Cerebellar nuclear complex (tissue), 1 donor: Measurements from ENCODE around the gene PCK1.

Experiments
- DNase-seq, 2 experiments: peaks; one replicate each; lab custom pipeline; 2025; lab: John Stamatoyannopoulos, UW

The PCK1 gene

DNA sequence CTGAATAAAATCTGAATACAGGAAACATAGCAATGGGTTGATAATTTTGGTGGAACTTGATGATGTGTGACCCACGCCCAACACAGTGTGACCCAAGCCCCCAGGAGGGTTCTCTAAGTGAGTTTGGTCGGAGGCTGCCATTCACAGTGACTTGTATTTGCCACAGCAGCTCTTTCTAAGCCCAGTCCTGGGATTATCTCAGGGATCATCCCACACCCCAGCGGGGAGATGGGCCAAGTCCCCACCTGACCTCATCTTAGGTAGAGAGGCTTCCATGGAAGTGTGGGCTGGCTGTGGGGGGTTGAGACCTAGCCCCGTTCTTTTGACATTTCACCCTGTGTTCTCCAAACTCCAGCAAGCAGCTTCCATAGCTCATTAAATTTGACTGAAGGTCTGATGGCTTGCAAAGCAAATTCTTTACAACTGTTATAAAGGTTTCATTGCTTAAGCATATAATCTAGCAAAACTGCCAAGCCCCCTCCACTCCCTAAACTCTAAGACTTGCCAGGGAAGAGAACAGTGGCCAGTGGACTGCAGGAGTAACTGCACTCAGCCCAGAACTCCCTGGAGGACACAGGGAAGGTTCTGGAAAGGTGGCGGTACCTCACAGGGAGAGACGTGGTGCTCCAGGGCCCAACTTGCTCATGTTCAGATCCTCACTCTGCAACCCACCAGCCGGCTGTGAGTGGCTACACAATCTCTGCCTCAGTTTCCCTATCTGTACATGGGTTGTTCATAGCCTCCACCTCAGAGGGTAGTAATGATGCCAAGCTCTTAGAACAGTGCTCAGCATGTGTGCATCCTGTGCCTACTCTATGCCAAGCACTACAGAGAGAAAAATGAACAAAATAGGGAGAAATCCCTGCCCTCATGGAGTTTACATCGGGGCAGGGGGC lies 1.0 kb upstream of the PCK1 start:
- no peak for DNase-seq

GRCh38 chr20:57561356-57562279 lies 708 bp downstream of the PCK1 start:
- DNase-seq, result no peak

DNA sequence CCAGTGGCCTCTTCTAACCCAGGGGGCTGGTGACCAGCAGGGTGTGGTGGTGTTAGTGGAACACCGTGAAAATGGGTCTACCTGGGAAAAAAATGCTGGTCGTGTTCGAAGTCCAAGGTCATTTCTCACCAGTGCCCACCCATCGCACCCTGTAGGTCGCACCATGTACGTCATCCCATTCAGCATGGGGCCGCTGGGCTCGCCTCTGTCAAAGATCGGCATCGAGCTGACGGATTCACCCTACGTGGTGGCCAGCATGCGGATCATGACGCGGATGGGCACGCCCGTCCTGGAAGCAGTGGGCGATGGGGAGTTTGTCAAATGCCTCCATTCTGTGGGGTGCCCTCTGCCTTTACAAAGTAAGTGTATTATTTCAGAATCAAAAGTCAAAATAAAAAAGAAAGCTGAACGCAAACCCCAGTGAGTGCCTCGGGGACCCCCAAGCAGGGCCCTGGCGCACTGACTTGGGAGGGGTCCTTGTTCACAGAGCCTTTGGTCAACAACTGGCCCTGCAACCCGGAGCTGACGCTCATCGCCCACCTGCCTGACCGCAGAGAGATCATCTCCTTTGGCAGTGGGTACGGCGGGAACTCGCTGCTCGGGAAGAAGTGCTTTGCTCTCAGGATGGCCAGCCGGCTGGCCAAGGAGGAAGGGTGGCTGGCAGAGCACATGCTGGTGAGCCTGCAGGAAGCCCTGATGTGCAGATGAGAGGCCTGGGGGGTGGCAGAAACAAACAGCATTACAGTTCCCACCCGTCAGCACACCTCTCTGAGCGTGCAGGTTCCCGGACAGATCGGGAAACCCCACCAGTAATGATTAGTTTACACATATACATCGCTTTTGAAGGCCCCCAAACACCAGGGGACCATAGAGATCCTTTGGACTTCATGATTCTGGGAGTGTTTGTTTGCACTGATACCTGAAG lies 1.9 kb downstream of the PCK1 start:
- no peak for DNase-seq

DNA sequence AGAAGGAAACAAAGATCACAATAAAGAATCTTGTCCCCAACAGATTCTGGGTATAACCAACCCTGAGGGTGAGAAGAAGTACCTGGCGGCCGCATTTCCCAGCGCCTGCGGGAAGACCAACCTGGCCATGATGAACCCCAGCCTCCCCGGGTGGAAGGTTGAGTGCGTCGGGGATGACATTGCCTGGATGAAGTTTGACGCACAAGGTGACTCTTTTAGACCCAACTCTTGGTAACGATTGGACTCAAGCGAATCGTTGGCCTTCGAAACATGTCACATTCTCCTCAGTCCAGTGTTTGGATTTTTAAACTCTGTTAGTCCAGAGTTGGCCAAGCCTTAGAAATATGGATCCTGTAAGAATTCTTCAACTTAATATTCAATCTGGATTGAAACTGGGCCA lies 2.6 kb downstream of the PCK1 start:
- no peak for DNase-seq

DNA sequence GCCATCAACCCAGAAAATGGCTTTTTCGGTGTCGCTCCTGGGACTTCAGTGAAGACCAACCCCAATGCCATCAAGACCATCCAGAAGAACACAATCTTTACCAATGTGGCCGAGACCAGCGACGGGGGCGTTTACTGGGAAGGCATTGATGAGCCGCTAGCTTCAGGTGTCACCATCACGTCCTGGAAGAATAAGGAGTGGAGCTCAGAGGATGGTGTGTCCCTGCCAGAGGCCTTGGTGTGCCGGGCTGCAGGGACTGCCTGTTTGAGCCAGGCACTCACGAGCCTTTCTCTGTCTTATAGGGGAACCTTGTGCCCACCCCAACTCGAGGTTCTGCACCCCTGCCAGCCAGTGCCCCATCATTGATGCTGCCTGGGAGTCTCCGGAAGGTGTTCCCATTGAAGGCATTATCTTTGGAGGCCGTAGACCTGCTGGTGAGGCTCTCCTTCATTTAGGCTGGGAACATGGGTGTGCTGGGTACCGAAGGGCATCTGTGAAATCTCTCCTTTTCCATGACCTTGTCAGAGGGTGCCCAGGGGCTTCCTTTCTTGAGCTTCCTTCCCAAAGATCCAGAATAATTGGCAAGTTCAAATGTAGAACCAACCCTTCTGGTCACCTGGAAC lies 3.4 kb downstream of the PCK1 start:
- no peak for DNase-seq

- no peak for DNase-seq
Observed at GRCh38 chr20:57564951-57565642, 4.2 kb downstream of the PCK1 start.

- DNase-seq, result no peak
Observed at GRCh38 chr20:57566399-57566798, 5.5 kb downstream of the PCK1 start.

DNA sequence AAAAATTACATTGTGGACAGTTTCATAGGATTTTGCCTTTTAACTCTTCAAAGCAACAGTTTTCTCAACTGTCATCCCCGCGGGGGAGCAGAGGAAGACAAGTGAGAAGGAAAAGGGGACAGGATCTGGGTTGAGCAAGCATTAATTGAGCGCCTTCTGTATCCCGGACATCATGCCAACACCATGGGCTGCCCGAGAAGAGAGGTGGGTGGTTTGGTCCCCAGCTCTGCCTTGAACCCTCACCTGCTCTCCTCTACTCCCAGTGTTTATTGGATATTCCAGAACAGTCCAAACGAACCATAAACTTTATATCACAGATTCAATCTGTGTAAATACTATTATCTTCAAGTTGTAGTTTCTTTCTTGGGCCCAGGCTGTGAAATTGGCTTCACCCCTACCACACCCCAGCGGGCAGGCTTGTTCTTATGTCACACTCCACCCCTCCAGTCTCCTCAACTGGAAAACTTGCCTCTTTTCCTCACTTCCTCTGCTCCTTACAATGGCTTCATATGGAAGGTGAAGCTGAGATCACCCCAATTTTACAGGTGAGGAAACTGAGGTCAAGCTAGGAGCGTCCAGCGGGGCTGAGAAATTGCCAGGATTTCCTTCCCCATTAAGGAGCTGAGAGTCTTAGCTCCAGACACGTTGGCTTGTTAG lies 6.0 kb downstream of the PCK1 start:
- no peak for DNase-seq

DNA sequence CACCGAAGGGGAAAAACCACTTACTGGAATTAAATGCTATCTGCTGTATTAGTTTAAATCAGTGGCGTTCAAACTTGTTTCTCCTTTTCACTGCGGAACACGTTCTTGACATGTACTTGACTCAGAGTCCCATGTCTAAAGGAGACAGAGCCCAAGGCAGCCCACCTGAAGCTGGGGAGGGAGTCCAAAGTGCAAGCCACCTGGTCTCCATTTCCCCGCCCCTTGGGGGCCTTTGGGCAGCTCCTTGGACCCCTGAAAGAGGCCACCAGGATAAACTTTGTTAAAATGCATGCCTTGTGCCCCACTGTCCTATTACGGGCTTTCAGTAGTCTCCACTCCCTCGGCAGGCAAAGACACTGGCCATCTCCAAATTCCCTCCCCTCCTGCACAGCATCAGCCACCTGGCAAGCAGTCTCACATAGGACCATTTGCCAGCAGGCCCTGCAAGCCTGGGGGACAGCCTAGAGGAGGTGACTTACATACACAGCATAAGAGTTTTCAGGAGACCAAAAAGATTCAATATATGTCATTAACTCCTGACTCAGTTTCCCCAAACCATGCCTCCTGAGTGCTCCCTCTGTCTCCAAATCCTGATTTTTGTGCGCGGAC lies 6.7 kb downstream of the PCK1 start:
- DNase-seq, result no peak

- DNase-seq, result no peak
Observed at GRCh38 chr20:57568088-57568896, 7.4 kb downstream of the PCK1 start.

DNA sequence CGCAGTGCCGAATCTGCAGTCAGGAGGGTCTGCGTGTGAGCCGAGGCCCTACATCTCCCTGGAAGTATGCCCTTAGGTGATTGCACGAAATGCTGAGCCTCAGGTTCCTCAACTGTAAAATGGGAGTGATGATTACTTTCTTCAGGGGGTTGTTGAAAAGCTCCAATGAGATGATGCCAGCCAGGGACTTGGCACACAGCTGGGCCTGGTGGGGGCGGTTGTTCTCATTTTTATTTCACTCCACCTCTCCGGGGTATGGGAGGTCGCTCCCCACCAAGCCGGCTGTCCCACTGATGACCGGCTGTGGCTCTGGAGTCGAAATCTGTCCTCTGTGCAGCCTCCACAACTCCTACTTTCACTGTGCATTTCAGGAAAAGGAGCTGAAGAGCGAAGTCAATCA lies 8.1 kb downstream of the PCK1 start:
- DNase-seq, result no peak

DNA sequence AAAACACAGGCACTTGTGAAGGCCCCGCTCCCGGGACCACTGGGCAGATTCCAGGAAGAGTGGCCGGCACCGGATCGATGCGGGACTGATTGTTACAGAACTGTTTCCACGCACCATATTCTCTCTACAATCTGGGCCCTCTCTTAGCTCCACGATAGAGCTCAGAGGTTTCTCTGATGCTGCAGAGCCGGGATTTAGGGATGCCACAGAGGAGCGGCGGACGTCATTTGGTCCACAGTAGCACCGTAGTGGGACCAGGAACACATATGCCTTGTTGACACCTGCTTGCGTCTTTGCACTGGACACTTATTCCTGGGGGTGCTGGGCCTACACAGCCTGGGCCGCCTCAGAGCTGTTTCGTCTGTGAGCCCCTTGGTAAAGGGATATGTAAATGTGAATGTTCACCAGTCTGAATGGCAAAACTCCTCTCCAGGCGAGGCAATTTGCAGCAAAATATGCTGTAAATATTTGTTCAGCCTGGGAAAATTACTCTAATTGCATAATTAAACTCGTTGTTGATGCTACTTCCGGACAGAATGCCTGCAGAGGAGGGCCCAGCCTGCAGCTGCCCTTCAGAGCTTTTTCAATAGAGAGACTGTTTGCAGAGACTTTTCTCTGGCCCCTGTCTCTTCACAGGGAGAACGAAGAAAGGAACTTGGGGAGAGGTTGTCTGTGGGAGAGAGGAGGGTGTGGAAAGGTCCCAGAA lies 9.4 kb downstream of the PCK1 start:
- no peak for DNase-seq

DNA sequence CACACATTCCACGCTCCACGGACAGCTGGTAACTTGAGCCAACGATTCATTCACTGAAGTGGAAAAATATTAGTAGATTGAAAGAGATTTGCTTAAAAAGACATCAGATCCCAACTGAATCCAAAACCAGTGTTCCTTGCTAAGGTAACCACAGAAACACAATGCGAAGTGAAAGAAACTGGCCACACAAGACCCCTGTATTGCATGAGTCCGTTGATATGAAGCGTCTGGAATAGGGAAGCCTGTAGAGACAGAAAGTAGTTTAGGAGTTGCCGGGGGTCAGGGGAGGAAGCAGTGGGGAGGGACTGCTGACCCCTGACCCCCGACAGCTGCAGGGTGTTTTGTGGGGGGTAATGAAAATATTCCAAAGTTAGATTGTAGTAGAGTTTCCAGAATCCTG lies 10.0 kb downstream of the PCK1 start:
- no peak for DNase-seq

DNA sequence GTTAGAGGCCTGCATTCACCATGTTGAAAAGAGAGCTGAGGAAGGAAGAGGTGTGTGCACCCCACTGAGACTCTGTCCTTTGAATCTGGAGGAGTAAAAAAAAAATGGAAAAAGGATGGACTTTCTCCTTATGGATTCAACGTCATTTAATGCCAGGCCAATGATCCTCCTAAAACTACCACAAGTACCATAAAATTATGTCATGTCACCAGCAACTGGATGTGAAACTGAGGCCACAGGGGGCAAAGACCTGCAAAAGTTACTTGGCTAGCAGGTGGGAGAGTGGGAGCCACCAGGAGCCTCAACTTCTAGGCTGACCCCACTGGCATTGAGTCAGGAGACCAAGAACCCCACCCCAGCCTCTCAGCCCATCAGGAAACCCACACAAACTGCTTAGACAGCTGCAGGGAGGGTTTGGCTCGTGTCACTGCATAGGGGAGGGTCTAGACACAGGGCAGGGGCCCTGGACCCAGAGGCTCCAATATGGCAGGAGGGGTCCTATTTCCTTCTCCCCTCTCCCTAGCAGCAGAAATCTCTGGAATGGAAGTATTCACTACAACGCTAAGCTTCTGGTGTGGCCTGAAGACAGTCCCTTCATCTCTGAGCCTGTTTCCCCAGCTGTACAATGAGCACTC lies 11.0 kb downstream of the PCK1 start:
- no peak for DNase-seq

GRCh38 chr20:57573242-57573641 lies 12.3 kb downstream of the PCK1 start:
- no peak for DNase-seq

DNA sequence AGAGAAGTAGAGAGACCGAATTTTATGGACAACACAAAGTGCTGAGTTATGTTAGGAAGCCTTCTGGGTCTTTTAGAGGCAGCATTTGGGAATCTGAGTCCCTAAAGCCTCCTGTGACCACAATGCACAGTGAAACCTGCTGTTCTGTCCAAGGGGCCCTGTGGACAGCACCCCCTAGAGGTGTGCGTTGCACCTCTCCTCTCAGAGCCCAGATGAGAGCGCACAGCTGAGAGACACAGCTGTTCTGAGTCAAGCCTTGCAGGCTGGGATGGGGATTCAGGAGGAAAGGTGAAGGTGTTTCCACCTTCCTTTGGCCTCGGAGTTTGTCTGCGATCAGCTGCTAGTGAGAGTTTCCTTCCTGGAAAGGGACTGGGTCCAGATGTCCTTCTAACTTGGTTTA lies 13.0 kb downstream of the PCK1 start:
- no peak for DNase-seq

DNA sequence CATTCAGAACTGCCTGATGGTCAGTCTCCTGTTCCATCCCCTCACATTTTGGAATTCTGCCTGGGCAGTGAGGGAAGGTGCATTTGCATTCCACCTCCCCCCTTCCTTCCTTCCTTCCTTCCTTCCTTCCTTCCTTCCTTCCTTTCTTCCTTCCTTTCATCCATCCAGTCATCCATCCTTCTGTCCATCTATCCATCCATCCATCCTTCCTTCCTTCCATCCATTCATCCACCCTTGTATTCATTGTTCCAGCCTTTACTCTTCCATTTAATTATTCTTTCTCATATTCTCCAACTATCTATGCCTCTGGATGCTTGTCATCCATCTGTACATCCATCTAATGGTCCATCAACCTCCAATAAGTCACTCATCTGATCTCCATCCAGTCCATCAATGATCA lies 14.0 kb downstream of the PCK1 start:
- DNase-seq, result no peak

DNA sequence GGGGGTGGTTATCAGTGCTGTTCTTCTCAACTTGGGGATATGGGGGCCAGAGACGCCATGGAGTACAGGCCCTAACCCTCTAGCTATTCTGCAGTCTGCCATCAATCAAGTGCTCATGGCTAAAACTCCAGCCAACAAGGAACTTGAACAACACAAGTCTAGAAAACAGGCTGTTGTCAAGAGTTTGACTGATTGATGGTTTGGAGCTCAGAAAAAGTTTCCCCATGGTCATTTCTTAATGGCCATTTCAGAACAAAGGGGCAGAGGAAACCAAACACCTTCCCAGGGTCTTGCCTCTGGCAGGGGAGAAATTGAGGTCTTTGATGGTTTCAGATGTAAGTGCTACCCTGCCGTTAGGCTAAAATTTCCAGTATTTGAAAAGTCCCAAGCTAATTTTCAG lies 15.1 kb downstream of the PCK1 start:
- no peak for DNase-seq
